Karpas-422 (cell line): ENCODE data around the gene TUBAL3. TPM values are rescaled to one million over a fixed set of nuclear protein-coding genes. Genes with fewer than 3 reads are reported as not detected.
A peak's percentile ranks its signal among the peaks of the same experiment; 100 is the strongest.

ENCODE experiments used
- DNase-seq: peaks from one replicate; pipeline ENCODE4 v3.0.0-alpha.2; 2015
- H2AFZ ChIP-seq: fragments of 200-600 bp; sonication (generic); 2 replicates; pipeline ENCODE4 v1.6.1; 2014; ENCODE audit warnings: antibody characterized with exemption, low read length, mixed read lengths
- H3K27ac ChIP-seq: fragments of 200-600 bp; sonication (generic); 2 replicates; pipeline ENCODE4 v1.5.1; 2014; ENCODE audit warnings: mild to moderate bottlenecking, low read length, moderate library complexity
- H3K27me3 ChIP-seq: fragments of 200-600 bp; sonication (generic); 2 replicates; pipeline ENCODE4 v1.6.1; 2014; ENCODE audit warnings: low read length, mixed read lengths
- H3K36me3 ChIP-seq: fragments of 200-600 bp; sonication (generic); 2 replicates; pipeline ENCODE4 v1.6.1; 2014; ENCODE audit warnings: low read length, mixed read lengths; ENCODE audit not compliant: insufficient read depth
- H3K4me1 ChIP-seq: fragments of 200-600 bp; sonication (generic); 2 replicates; pipeline ENCODE4 v1.6.1; 2014; ENCODE audit warnings: mild to moderate bottlenecking, low read length, mixed read lengths
- H3K4me2 ChIP-seq: fragments of 200-600 bp; sonication (generic); 2 replicates; pipeline ENCODE4 v1.6.1; 2014; ENCODE audit warnings: low read length, low read depth, mild to moderate bottlenecking; ENCODE audit not compliant: poor library complexity, severe bottlenecking
- H3K4me3 ChIP-seq: fragments of 200-600 bp; sonication (generic); 2 replicates; pipeline ENCODE4 v1.5.1; 2014; ENCODE audit warnings: mild to moderate bottlenecking, antibody characterized with exemption, low read length, mixed read lengths
- H3K79me2 ChIP-seq: fragments of 200-600 bp; sonication (generic); 2 replicates; pipeline ENCODE4 v1.6.1; 2014; ENCODE audit warnings: mild to moderate bottlenecking, low read length, mixed read lengths
- H3K9ac ChIP-seq: fragments of 200-600 bp; sonication (generic); 2 replicates; pipeline ENCODE4 v1.6.0; 2014; ENCODE audit warnings: low read length
- H3K9me2 ChIP-seq: fragments of 200-600 bp; sonication (generic), shearing (Covaris generic); replicated peaks from 2 replicates; pipeline ENCODE4 v1.6.0; 2014; ENCODE audit warnings: mild to moderate bottlenecking, low read length, moderate library complexity; ENCODE audit not compliant: insufficient read depth
- H3K9me3 ChIP-seq: fragments of 300-700, 200-600 bp; sonication (generic); 2 replicates; pipeline ENCODE4 v1.6.1; 2014; ENCODE audit warnings: low read length, mixed read lengths
- H4K20me1 ChIP-seq: fragments of 200-600 bp; sonication (generic); 2 replicates; pipeline ENCODE4 v1.6.1; 2014; ENCODE audit warnings: mild to moderate bottlenecking, antibody characterized with exemption, low read length, low read depth; ENCODE audit not compliant: insufficient read depth
- total RNA-seq: library from RNA; depleted of rRNA; stranded (reverse); fragments of >200 nt; shearing (Covaris generic); gene quantifications from 2 replicates; pipeline ENCODE4 v1.2.3, GENCODE V29; 2014; ENCODE audit warnings: low replicate concordance

The TUBAL3 gene
- total RNA-seq, 1 experiment from 2014 or later: not detected

DNA sequence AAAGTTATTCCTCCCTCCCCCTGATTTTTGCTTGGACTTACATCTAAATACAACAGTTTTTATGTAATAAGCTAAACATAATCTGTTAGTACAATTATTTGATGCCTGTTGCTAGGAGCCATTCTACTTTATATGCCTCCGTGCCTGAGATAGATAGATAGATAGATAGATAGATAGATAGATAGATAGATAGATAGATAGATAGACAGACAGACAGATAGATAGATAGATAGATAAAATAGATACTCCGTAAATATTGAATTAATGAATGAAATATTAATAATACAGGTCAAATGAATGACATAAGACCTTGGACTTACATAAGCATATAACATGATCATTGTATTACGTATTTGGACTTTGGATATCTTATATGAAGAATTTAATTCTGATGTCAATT, 30.7 kb upstream of the TUBAL3 start:
- Histone ChIP-seq H3K9me2 (no peaks in the 10 kb centered on the region), H3K9me3 (no peaks in the 10 kb centered on the region), H3K27ac (no peak overlapping the region), H3K36me3 (0 out of 2 replicates have a peak, but pooled peaks cover 6% of the 10 kb centered on the region), H3K4me1 (peaks cover 7% of the 10 kb centered on the region), H3K4me2 (no peak overlapping the region), H2AFZ (no peak overlapping the region), H3K4me3 (no peak overlapping the region), H3K9ac (no peak overlapping the region), H3K27me3 (no peaks in the 10 kb centered on the region), H4K20me1 (no peaks in the 10 kb centered on the region), H3K79me2 (peaks cover 51% of the 10 kb centered on the region)
- no peak for DNase-seq

DNA sequence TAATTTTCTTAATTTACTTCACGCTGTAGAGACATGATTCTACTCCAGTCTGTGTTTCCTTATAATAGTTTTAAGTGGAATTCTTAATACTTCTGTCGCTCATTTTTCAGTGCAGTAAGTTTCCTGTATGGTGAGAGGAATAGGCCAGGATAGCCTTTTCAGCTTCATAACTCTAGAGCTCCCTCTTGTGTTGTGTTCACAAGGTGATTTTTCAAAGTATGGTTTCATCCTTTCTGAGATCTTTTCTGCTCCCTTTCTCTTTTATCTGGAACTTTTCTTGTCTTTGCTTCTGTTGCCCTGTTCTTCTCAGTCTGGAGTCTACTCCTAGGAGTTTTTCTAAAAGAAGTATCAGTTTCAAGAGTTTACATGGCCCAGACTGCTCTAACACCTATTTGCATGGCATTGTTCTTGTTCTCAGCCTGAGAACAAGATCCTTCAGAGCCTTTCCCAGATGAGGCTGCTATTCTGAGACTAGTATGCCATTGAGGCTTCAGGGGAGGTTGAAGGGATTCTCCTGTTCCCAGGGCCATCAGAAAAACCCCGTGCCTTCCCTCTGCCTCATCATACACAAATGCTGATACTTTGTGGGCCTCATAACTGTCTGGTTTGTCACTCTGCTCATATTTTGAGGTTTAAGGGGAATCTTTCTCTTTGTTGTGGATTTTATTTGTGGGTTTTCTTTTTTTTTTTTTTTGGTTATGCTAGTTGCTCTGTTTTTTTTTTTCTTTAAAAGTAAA, 29.6 kb upstream of the TUBAL3 start:
- no peaks in the 10 kb centered on the region for H3K27me3 ChIP-seq
- peaks cover 16% of the 10 kb centered on the region; the same call in 1 of the 2 replicates for H3K36me3 ChIP-seq
- no peaks in the 10 kb centered on the region for H3K9me2 ChIP-seq
- H3K27ac ChIP-seq: no peak overlapping the region
- DNase-seq: peak; percentile 76
- H3K4me2 ChIP-seq: no peak overlapping the region
- H2AFZ ChIP-seq: no peak overlapping the region
- H3K4me1 ChIP-seq: peaks cover 7% of the 10 kb centered on the region
- H3K9ac ChIP-seq: no peak overlapping the region
- H4K20me1 ChIP-seq: no peaks in the 10 kb centered on the region
- no peaks in the 10 kb centered on the region for H3K9me3 ChIP-seq
- no peak overlapping the region for H3K4me3 ChIP-seq
- H3K79me2 ChIP-seq: peaks cover 56% of the 10 kb centered on the region

DNA sequence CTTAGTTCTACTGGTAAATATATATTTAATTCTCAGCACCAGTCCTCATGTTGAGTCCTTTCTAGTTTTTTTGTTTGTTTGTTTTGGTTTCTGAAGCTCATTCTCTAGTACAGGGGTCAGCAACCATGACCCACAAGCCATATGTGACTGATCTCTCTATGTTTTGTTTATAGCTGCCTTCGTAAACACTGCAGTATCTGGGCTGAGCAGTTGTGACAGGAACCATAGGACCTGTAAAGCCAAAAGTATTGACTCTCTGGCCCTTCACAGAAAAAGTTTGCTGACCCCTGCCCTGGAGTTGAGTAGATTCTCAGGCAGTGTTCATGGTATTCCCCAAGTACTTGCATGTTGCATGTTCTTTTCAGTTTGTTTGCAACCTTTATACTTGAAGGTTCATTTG, 28.6 kb upstream of the TUBAL3 start:
- no peak overlapping the region for H3K9ac ChIP-seq
- DNase-seq: no peak
- H3K36me3 ChIP-seq: peaks cover 19% of the 10 kb centered on the region; the same call in 1 of the 2 replicates
- H3K27me3 ChIP-seq: no peaks in the 10 kb centered on the region
- H3K27ac ChIP-seq: no peak overlapping the region
- H3K9me2 ChIP-seq: no peaks in the 10 kb centered on the region
- no peak overlapping the region for H2AFZ ChIP-seq
- no peaks in the 10 kb centered on the region for H4K20me1 ChIP-seq
- H3K9me3 ChIP-seq: no peaks in the 10 kb centered on the region
- H3K4me1 ChIP-seq: peaks cover 7% of the 10 kb centered on the region
- H3K4me3 ChIP-seq: no peak overlapping the region
- H3K79me2 ChIP-seq: peaks cover 53% of the 10 kb centered on the region
- H3K4me2 ChIP-seq: no peak overlapping the region

DNA sequence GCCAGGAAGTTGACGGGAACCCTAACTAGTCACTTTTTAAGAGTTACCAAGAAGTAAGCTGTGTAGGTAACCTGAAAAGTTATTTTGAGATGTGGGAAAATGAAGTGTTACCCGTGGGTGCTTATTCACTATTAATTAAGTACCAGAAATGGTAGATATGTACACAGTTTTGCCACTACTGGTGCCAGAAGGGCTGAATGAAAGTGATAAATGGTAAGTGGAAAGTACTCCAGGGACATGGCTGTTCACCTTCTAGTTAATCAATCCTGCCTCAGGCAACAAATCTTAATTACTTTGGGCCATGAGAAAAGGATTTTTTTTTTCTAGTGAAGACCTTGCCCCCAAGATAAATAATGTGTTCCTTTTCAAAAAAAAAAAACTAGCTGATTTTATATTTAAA, 23.5 kb upstream of the TUBAL3 start:
- no peak overlapping the region for H3K9ac ChIP-seq
- H3K79me2 ChIP-seq: peaks cover 72% of the 10 kb centered on the region

DNA sequence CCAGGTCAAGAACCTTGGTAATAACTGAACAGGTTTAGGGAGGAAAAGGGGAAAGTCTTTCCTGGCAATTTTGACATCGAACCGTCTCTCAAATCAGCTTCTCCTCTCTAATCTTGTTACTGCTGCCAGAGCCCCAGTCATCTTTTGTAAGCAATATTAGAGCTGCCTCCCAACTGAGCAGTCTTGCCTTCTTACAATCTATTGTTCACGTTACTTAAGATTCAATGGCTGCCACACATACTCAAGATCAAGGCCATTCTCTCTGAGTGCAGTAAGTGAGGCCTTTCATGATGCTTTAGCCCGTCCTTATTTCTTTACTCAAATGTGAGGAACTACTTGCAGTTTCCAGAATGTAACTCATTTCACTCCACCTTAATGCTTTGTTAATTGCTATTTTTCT, 20.1 kb upstream of the TUBAL3 start:
- H3K9ac ChIP-seq: no peak overlapping the region
- H4K20me1 ChIP-seq: no peaks in the 10 kb centered on the region
- no peak overlapping the region for H3K4me2 ChIP-seq
- peaks cover 88% of the 10 kb centered on the region for H3K79me2 ChIP-seq
- H3K9me2 ChIP-seq: no peaks in the 10 kb centered on the region
- peaks cover 13% of the 10 kb centered on the region for H3K4me1 ChIP-seq
- no peak for DNase-seq
- no peak overlapping the region for H3K4me3 ChIP-seq
- H3K27ac ChIP-seq: no peak overlapping the region
- H2AFZ ChIP-seq: no peak overlapping the region
- H3K36me3 ChIP-seq: peaks cover 8% of the 10 kb centered on the region; the same call in 1 of the 2 replicates
- H3K27me3 ChIP-seq: no peaks in the 10 kb centered on the region
- no peaks in the 10 kb centered on the region for H3K9me3 ChIP-seq

More for the DNA sequence above, 23.5 kb upstream of the TUBAL3 start:
- Histone ChIP-seq H2AFZ (no peak overlapping the region), H3K27ac (no peak overlapping the region), H3K9me3 (no peaks in the 10 kb centered on the region), H3K36me3 (peaks cover 19% of the 10 kb centered on the region; the same call in 1 of the 2 replicates), H3K4me3 (no peak overlapping the region), H3K4me1 (peaks cover 13% of the 10 kb centered on the region), H3K4me2 (no peak overlapping the region), H4K20me1 (no peaks in the 10 kb centered on the region), H3K9me2 (no peaks in the 10 kb centered on the region), H3K27me3 (no peaks in the 10 kb centered on the region)
- no peak for DNase-seq

DNA sequence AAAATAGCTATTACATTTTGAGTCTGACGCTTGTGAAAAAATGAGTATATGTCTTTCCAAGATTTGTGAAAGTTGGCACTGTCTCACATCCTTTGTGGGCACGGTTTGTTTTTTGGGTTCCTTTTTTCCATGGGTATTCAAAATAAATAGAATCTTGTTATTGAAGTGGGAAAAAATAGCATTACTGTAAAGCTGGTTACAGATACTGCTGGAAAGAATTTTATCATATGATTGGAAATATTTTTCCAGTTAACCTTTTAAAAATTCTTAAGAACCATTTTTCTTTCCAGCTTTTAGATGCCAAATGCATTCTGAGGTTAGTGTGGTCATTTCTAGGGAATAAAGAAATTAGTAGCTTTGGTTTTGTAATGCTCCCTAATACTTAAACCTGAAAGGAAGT, 19.1 kb upstream of the TUBAL3 start:
- Histone ChIP-seq H3K9me3 (no peaks in the 10 kb centered on the region; the same call in none of the 2 replicates), H3K4me2 (no peak overlapping the region), H3K79me2 (peaks cover 92% of the 10 kb centered on the region), H2AFZ (no peak overlapping the region), H3K36me3 (no peaks in the 10 kb centered on the region), H3K27ac (no peak overlapping the region), H3K9me2 (no peaks in the 10 kb centered on the region), H3K4me1 (peaks cover 13% of the 10 kb centered on the region), H3K4me3 (no peak overlapping the region), H3K9ac (no peak overlapping the region), H4K20me1 (no peaks in the 10 kb centered on the region), H3K27me3 (no peaks in the 10 kb centered on the region)
- DNase-seq: no peak

DNA sequence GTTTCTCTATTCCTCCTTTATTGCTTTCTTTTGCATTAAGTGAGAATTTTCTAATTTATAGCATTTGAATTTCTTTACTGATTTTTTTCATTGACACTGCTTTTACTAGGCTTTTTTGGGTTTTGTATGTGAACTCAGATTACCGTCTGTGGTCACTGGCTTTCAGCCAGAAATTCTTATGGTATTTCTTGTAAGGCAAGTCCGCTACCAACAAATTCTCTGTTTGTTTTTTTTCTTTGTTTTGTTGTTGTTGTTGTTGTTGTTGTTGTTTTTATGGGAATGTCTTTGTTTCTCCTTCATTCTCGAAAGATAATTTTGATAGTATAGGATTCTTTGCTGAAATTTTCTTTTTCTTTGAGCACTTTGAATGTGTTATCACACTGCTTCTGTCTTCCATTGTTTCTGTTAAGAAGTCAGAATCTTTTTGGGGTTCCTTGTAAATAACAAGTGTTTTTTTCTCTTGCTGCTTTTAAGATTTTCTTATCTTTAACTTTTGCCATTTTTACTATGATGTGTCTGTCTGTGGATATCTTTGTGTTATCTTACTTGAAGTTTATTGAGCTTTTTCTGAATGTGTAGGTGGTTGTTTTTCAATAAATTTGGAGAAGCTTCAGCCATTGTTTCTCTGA, 15.0 kb upstream of the TUBAL3 start:
- Histone ChIP-seq H4K20me1 (no peaks in the 10 kb centered on the region), H2AFZ (no peak overlapping the region), H3K4me3 (no peak overlapping the region), H3K36me3 (no peaks in the 10 kb centered on the region), H3K27ac (no peak overlapping the region), H3K9me3 (peaks cover 4% of the 10 kb centered on the region), H3K27me3 (no peaks in the 10 kb centered on the region), H3K4me2 (no peak overlapping the region), H3K79me2 (peaks cover 99% of the 10 kb centered on the region), H3K9me2 (no peaks in the 10 kb centered on the region), H3K4me1 (peaks cover 6% of the 10 kb centered on the region), H3K9ac (no peak overlapping the region)
- DNase-seq: no peak

DNA sequence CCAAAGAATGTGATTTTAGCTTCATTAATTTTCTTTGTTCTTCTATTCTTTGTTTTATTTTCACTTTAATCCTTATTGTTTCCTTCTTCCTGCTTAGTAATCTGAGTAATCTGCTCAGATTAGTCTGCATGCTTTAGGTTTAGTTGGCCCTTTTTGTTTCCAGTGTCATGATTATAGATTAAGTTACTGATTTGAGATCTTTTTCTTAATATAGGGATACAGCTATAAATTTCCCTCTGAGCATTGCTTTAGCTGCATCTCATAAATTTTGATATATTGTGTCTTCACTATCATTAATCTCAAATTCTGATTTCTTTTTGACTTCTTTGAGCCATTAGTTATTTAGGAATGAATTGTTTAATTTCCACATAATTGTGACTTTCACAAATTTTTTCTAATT, 14.0 kb upstream of the TUBAL3 start:
- Histone ChIP-seq H3K9me2 (no peaks in the 10 kb centered on the region), H3K9ac (no peak overlapping the region), H3K36me3 (no peaks in the 10 kb centered on the region), H3K4me3 (no peak overlapping the region), H3K27me3 (no peaks in the 10 kb centered on the region), H3K9me3 (peaks cover 4% of the 10 kb centered on the region), H3K27ac (no peak overlapping the region), H4K20me1 (no peaks in the 10 kb centered on the region), H3K4me2 (no peak overlapping the region), H3K4me1 (peaks cover 10% of the 10 kb centered on the region), H2AFZ (no peak overlapping the region), H3K79me2 (peaks cover 99% of the 10 kb centered on the region)
- no peak for DNase-seq
